Measurements from ENCODE around the gene PEX14.
"Not testable (repeated sequence)": the region's sequence is repeated elsewhere in the genome, so short reads cannot be mapped to it uniquely, and the experiment has no call there.

PEX14 gene

DNA sequence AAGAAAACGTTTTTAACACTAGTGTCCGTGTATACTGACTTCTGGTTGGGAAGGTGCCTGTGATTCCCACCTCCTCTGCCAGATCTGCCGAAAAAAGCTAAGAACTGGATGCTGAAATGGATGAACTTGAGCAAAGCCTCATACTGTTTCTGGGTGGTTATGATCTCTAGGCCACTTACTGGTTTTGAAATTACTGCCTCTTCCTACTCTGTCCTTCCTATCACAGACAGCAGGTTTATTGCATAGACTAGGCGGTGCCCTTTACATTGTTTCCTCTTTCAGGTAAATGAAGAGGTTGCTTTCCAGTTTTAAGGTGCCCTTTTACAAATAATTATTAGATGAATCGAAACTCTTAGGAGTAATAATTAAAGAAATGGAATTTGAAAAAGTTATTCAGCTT lies 27.5 kb downstream of the PEX14 start:
- Mint-ChIP-seq H3K4me3 (no peak overlapping the region), H3K36me3 (no peaks in the 10 kb centered on the region), H3K27me3 (no peaks in the 10 kb centered on the region), H3K9me3 (no peaks in the 10 kb centered on the region), H3K4me1 (peaks cover 25% of the 10 kb centered on the region), H3K27ac (no peak overlapping the region)
- no peak for ATAC-seq

- Mint-ChIP-seq H3K4me1 (peaks cover 35% of the 10 kb centered on the region), H3K9me3 (no peaks in the 10 kb centered on the region), H3K36me3 (no peaks in the 10 kb centered on the region), H3K4me3 (no peak overlapping the region), H3K27ac (no peak overlapping the region), H3K27me3 (no peaks in the 10 kb centered on the region)
- no peak for ATAC-seq
Measured at GRCh38 chr1:10504249-10504648, 29.5 kb downstream of the PEX14 start.

DNA sequence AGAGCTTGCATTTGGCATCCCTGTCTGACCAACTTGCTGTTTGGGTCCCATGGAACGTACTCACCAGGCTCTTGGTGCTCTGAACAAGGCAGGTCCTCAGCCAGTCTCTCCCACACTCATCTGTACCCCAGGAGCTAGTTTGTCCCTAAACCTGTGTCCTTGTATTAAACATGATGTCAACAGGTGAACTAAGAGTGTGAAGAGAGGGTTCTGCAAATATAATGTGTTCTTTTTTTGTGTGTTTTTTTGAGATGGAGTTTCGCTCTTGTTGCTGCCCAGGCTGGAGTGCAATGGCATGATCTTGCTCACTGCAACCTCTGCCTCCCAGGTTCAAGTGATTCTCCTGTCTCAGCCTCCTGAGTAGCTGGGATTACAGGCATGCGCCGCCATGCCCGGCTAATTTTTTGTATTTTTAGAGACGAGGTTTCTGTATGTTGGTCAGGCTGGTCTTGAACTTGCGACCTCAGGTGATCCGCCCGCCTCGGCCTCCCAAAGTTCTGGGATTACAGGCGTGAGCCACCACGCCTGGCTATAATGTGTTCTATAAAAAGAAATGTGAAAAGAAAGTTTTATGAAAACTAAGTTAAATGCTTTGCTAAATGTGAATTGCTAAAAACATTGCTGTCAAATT lies 31.4 kb downstream of the PEX14 start:
- not testable (repeated sequence) for H3K4me3 Mint-ChIP-seq, ATAC-seq, H3K27me3 Mint-ChIP-seq, H3K36me3 Mint-ChIP-seq, H3K9me3 Mint-ChIP-seq, H3K27ac Mint-ChIP-seq
- H3K4me1 Mint-ChIP-seq: peaks cover 50% of the 10 kb centered on the region

- Mint-ChIP-seq H3K4me3 (no peak overlapping the region), H3K27ac (no peak overlapping the region), H3K9me3 (no peaks in the 10 kb centered on the region), H3K27me3 (no peaks in the 10 kb centered on the region), H3K36me3 (no peaks in the 10 kb centered on the region), H3K4me1 (peaks cover 56% of the 10 kb centered on the region)
- no peak for ATAC-seq
Measured at GRCh38 chr1:10506677-10507047, 31.9 kb downstream of the PEX14 start.

DNA sequence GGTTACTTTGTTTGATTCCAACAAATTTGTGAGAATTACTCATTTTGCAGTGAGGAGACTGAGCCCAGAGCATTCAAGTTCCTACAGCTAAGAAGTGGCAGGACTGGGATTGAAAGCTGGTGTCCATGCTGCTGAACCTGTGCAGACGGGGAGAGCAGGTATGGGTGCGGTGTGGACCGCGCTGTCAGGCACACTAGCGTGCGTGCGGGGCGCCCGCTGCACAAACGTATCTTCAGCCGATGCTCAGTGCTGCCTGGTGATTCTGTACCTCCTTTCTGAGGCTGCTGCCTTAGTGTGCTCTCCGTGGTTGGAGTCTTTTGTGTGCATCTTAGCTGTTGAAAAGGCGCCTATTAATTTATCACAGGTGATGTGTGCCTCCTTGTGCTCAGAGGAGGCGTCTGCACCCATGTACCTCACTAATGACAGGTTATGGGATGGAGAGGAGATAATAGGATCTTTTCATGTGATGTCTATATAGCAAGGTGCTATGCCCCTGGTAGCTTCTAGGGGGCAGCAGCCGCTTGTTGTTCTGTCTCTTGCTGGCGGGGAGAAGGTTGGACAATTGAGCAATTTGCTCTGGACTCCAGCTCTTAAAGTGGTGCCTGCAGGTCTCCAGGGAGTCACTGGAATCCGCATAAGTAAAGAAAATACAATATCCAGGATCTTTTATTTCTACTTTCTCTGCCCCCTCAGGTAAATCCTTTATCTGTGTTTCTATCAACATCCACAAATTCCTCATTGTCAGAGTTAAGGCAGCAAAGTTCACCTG lies 32.5 kb downstream of the PEX14 start:
- Mint-ChIP-seq H3K4me1 (peaks cover 56% of the 10 kb centered on the region), H3K27me3 (no peaks in the 10 kb centered on the region), H3K27ac (no peak overlapping the region), H3K9me3 (no peaks in the 10 kb centered on the region), H3K36me3 (no peaks in the 10 kb centered on the region), H3K4me3 (no peak overlapping the region)
- ATAC-seq: peak; percentile 51

DNA sequence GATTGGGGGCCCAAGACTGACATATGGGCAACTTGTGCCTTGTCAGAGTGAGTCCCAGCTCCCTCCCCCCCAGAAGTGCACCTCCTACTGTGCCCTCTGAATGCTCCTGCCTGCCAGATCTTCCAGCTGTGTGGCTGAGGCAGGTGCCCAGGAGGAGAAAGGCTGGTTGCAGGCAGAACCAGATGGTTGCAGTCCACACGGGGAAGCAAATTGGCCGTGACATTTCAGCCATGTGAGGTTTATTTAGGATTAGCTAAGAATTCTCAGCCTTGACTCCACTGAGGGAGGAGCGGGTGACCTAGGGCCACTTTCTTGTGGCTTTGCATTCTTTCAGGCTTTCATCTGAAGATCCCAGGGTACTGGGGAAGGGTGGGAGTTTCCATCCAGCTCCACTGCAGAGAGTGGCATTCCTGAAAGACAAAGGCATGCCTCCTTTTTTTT lies 33.8 kb downstream of the PEX14 start:
- no peaks in the 10 kb centered on the region for H3K9me3 Mint-ChIP-seq
- H3K4me3 Mint-ChIP-seq: no peak overlapping the region
- peaks cover 65% of the 10 kb centered on the region for H3K4me1 Mint-ChIP-seq
- no peaks in the 10 kb centered on the region for H3K27me3 Mint-ChIP-seq
- no peak overlapping the region for H3K27ac Mint-ChIP-seq
- ATAC-seq: no peak
- H3K36me3 Mint-ChIP-seq: no peaks in the 10 kb centered on the region

DNA sequence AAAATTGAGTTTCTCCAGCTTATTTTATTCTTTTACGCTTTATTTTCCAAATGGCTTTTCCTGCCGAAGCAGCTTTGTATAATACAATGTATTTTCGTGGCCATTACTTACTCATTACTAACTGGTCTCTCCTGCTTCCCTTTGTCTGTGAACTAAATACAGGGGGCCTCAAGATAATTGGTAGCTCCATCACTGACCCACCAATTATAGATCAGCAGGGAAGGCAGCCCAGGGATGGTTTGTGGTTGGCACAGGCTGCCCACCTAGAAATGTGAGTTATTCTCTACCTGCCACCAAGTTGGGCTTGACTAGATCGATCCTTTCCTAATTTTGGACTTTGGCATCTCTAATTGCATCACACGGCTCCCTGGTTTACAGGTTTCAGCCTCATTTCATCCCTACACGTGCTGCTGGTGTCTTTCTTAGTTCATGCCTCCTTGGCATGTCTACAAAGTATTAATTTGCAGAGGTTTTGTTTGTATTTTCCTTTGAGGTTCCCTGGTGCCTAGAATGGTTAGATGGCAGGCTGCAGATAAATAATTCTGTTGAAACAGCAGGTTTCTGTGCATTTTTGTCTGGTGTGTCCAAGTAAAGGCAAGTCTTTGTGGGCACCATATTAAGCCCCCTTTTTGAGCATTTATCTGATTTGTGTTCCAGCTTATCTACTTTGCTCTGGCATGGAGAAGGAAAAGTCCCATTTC lies 35.2 kb downstream of the PEX14 start:
- Mint-ChIP-seq H3K9me3 (no peaks in the 10 kb centered on the region), H3K4me1 (peaks cover 74% of the 10 kb centered on the region), H3K4me3 (no peak overlapping the region), H3K27ac (no peak overlapping the region), H3K36me3 (no peaks in the 10 kb centered on the region), H3K27me3 (no peaks in the 10 kb centered on the region)
- no peak for ATAC-seq

GRCh38 chr1:10510520-10511493 lies 36.1 kb downstream of the PEX14 start:
- Mint-ChIP-seq H3K27ac (peak overlapping the region; percentile 81), H3K4me3 (peak overlapping the region; percentile 52), H3K4me1 (peaks cover 78% of the 10 kb centered on the region), H3K36me3 (no peaks in the 10 kb centered on the region), H3K27me3 (no peaks in the 10 kb centered on the region), H3K9me3 (no peaks in the 10 kb centered on the region)
- peak; percentile 98 for ATAC-seq

DNA sequence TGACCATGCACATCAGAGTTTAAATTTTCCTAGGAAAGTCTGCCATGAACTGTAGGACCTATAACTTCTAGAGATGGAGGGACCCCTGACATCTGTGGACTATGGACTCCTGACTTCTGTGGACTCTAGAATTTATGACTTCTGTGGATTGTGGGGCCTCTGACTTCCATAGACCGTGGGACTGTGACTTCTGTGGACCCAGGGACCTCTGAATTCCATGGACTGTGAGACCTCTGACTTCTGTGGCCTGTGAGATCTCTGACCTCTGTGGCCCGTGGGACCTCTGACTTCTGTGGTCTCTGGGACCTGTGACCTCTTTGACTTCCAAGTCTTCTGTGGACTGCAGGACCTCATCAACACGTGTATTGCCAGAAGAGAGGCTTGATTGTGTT lies 36.7 kb downstream of the PEX14 start:
- no peaks in the 10 kb centered on the region for H3K27me3 Mint-ChIP-seq
- peak overlapping the region; percentile 81 for H3K27ac Mint-ChIP-seq
- H3K4me1 Mint-ChIP-seq: peaks cover 80% of the 10 kb centered on the region
- no peaks in the 10 kb centered on the region for H3K9me3 Mint-ChIP-seq
- no peak for ATAC-seq
- H3K36me3 Mint-ChIP-seq: no peaks in the 10 kb centered on the region
- H3K4me3 Mint-ChIP-seq: peak overlapping the region; percentile 52

DNA sequence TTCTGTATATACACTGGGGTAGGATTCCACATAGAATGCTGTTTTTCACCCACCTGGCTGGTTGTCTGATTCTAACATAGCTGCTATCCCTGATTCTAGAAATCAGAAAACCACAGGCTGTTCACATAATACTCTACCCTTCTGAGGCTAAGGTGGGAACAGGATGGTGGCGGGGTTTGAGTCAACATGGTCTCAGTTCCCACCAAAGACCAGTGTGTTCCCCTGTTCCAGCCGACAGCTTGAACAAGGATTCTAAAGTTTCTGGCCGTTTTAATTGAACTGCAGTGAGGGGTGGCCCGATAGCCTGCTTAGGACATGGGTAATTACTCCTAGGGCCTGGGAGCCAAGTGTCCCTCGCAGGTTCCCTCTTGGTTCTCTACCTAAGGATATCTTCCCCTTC lies 38.4 kb downstream of the PEX14 start:
- no peak overlapping the region for H3K27ac Mint-ChIP-seq
- no peak for ATAC-seq
- no peaks in the 10 kb centered on the region for H3K9me3 Mint-ChIP-seq
- H3K36me3 Mint-ChIP-seq: peaks cover 9% of the 10 kb centered on the region
- H3K4me1 Mint-ChIP-seq: peaks cover 79% of the 10 kb centered on the region
- no peaks in the 10 kb centered on the region for H3K27me3 Mint-ChIP-seq
- no peak overlapping the region for H3K4me3 Mint-ChIP-seq

- Mint-ChIP-seq H3K4me3 (no peak overlapping the region), H3K4me1 (peaks cover 76% of the 10 kb centered on the region), H3K27ac (no peak overlapping the region), H3K27me3 (no peaks in the 10 kb centered on the region), H3K36me3 (peaks cover 20% of the 10 kb centered on the region), H3K9me3 (no peaks in the 10 kb centered on the region)
- no peak for ATAC-seq
Measured at GRCh38 chr1:10514490-10515235, 39.9 kb downstream of the PEX14 start.

- H3K36me3 Mint-ChIP-seq: peaks cover 24% of the 10 kb centered on the region
- H3K27ac Mint-ChIP-seq: no peak overlapping the region
- no peak overlapping the region for H3K4me3 Mint-ChIP-seq
Measured at GRCh38 chr1:10515301-10515975, 40.7 kb downstream of the PEX14 start.

DNA sequence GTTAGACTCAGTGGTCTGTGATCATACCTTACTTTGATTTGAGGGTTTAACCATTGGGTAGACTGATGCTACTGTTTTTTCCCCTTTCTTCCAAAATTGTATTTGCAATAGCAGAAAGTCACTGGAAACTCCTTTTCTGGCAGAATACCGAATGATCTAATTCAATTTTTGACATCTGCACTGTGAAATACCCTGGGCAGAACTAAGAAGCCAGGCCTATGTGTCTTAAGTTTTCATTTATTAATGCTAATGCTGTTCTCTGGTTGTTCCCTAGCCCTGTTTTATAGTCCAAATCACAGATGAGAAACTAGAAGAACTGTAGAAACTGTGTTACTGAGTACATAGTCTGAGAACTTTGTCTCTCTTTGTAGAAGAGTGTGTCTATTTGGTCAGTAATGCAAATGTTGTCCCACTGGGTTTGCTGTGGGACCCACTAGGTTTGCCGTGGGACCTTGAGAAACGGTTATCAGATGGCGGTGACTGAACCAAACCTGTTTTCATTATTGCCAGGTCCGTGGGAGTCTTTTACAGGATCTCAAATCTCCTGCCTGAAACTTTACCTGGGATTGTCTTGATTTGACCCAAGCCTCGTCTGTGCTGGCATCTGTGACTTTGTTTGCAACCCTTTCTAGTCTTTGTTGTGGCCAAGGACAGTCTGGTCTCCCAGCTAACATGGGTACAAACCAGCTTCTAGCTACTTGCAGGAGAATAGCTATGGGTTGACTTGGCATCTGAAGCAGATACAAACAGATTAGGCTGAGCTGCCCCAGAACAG lies 41.4 kb downstream of the PEX14 start:
- no peaks in the 10 kb centered on the region for H3K27me3 Mint-ChIP-seq
- peaks cover 30% of the 10 kb centered on the region for H3K36me3 Mint-ChIP-seq
- H3K4me1 Mint-ChIP-seq: peaks cover 67% of the 10 kb centered on the region
- no peak overlapping the region for H3K4me3 Mint-ChIP-seq
- no peaks in the 10 kb centered on the region for H3K9me3 Mint-ChIP-seq
- no peak for ATAC-seq
- H3K27ac Mint-ChIP-seq: no peak overlapping the region

More at GRCh38 chr1:10515301-10515975, 40.7 kb downstream of the PEX14 start:
- H3K4me1 Mint-ChIP-seq: peaks cover 68% of the 10 kb centered on the region
- ATAC-seq: no peak
- H3K27me3 Mint-ChIP-seq: no peaks in the 10 kb centered on the region
- no peaks in the 10 kb centered on the region for H3K9me3 Mint-ChIP-seq

Measured in stimulated activated memory B cell treated with anti-CD40 and anti-IgM and Interleukin-4, amounts not matched to agents 10 μg/mL and 1 μg/mL and 100 μg/mL, for 72 hours (primary cell).